Astrocyte (in vitro differentiated cells and primary cell): Measurements from ENCODE around the gene RMP24.

ENCODE experiments used
- CTCF ChIP-seq: IDR thresholded peaks from 2 replicates; pipeline ENCODE4 v1.5.1; 2011; ENCODE audit warnings: low read depth, mild to moderate bottlenecking, inconsistent platforms, low read length, moderate library complexity; ENCODE audit not compliant: insufficient read depth
- EZH2 ChIP-seq: IDR thresholded peaks from 2 replicates; pipeline ENCODE4 v1.6.1; 2012; ENCODE audit warnings: mild to moderate bottlenecking, low read length, inconsistent platforms; ENCODE audit not compliant: insufficient read depth

GRCh38 chr18:35923939-35924684, 48.4 kb upstream of the RMP24 start:
- TF ChIP-seq CTCF (no peak), EZH2 (no peak)
